Measurements from ENCODE around the gene USF1. TPM values are rescaled to one million over a fixed set of nuclear protein-coding genes. Genes with fewer than 3 reads are reported as not detected.

Gene USF1
- total RNA-seq (2022; extraction: Qiagen RNA extraction): 42.5 to 51.3 TPM (median 49.0 TPM) in 5 replicates

GRCh38 chr1:161045736-161046604, at the start of gene USF1:
USF1 (minus strand) TSS chr1:161045977; CDS start chr1:161043275, 2,702 bp downstream.

GRCh38 chr1:161089251-161089924, 43.6 kb upstream of the USF1 start, which contains the start of gene NECTIN4:
NECTIN4 (minus strand) TSS chr1:161089558; CDS start chr1:161089296, 262 bp downstream.

GRCh38 chr1:161069731-161070270, 24.0 kb upstream of the USF1 start, which contains the start of gene ARHGAP30:
ARHGAP30 (minus strand) TSS chr1:161069891; CDS start chr1:161069624, 267 bp downstream.

GRCh38 chr1:161038523-161039153, 7.1 kb downstream of the USF1 start, which contains the start of gene TSTD1:
TSTD1 (minus strand) TSS chr1:161038964; CDS start chr1:161038889, 75 bp downstream.

GRCh38 chr1:161020509-161021164, 25.1 kb downstream of the USF1 start, which contains the start of gene F11R:
F11R (minus strand) TSS chr1:161021152; CDS start chr1:161021073, 79 bp downstream.

Other genes starting within 250 kb of the USF1 start
- 0.12 to 0.23 TPM (median 0.15 TPM) in 5 replicates for gene LY9, start 249.8 kb downstream of the USF1 start, total RNA-seq (2022; extraction: Qiagen RNA extraction)
- not detected in 5 replicates for gene CD244, start 183.1 kb downstream of the USF1 start, total RNA-seq (2022; extraction: Qiagen RNA extraction)
- not detected in 5 replicates for gene ITLN1, start 160.8 kb downstream of the USF1 start, total RNA-seq (2022; extraction: Qiagen RNA extraction)
- gene ITLN2, start 91.2 kb downstream of the USF1 start, total RNA-seq (2022; extraction: Qiagen RNA extraction): 0.64 to 0.98 TPM (median 0.83 TPM) in 5 replicates
- 48.2 to 73.2 TPM (median 62.9 TPM) in 5 replicates for gene F11R, start 24.8 kb downstream of the USF1 start, total RNA-seq (2022; extraction: Qiagen RNA extraction)
- gene TSTD1, start 7.0 kb downstream of the USF1 start, total RNA-seq (2022; extraction: Qiagen RNA extraction): 0.15 to 0.48 TPM (median 0.26 TPM) in 3 of 5 replicates, not detected in the others
- gene ARHGAP30, start 23.9 kb upstream of the USF1 start, total RNA-seq (2022; extraction: Qiagen RNA extraction): 0.07 to 0.09 TPM (median 0.07 TPM) in 5 replicates
- 1.6 to 1.9 TPM (median 1.8 TPM) in 5 replicates for gene NECTIN4, start 43.6 kb upstream of the USF1 start, total RNA-seq (2022; extraction: Qiagen RNA extraction)
- gene KLHDC9, start 52.4 kb upstream of the USF1 start, total RNA-seq (2022; extraction: Qiagen RNA extraction): 1.8 to 2.1 TPM (median 1.8 TPM) in 5 replicates
- gene PFDN2, start 72.1 kb upstream of the USF1 start, total RNA-seq (2022; extraction: Qiagen RNA extraction): 98.5 to 110 TPM (median 106 TPM) in 5 replicates
- gene NIT1, start 72.1 kb upstream of the USF1 start, total RNA-seq (2022; extraction: Qiagen RNA extraction): 25.8 to 32.2 TPM (median 31.0 TPM) in 5 replicates
- 30.9 to 35.3 TPM (median 31.4 TPM) in 5 replicates for gene DEDD, start 86.7 kb upstream of the USF1 start, total RNA-seq (2022; extraction: Qiagen RNA extraction)
- 87.5 to 144 TPM (median 90.2 TPM) in 5 replicates for gene UFC1, start 108.0 kb upstream of the USF1 start, total RNA-seq (2022; extraction: Qiagen RNA extraction)
- 15.8 to 24.1 TPM (median 22.5 TPM) in 5 replicates for gene USP21, start 113.5 kb upstream of the USF1 start, total RNA-seq (2022; extraction: Qiagen RNA extraction)
- 12.2 to 15.7 TPM (median 15.2 TPM) in 5 replicates for gene PPOX, start 120.4 kb upstream of the USF1 start, total RNA-seq (2022; extraction: Qiagen RNA extraction)
- 20.3 to 25.7 TPM (median 24.3 TPM) in 5 replicates for gene B4GALT3, start 131.5 kb upstream of the USF1 start, total RNA-seq (2022; extraction: Qiagen RNA extraction)
- gene ADAMTS4, start 153.1 kb upstream of the USF1 start, total RNA-seq (2022; extraction: Qiagen RNA extraction): 0.01 to 0.02 TPM (median 0.01 TPM) in 4 of 5 replicates, not detected in the other
- 78.6 to 115 TPM (median 82.0 TPM) in 5 replicates for gene NDUFS2, start 156.4 kb upstream of the USF1 start, total RNA-seq (2022; extraction: Qiagen RNA extraction)
- 0.17 to 0.33 TPM in 2 of 5 replicates, not detected in the others for gene FCER1G, start 169.3 kb upstream of the USF1 start, total RNA-seq (2022; extraction: Qiagen RNA extraction)
- gene APOA2, start 177.7 kb upstream of the USF1 start, total RNA-seq (2022; extraction: Qiagen RNA extraction): 0.95 to 1.9 TPM in 2 of 5 replicates, not detected in the others
- 10.6 to 12.5 TPM (median 12.2 TPM) in 5 replicates for gene TOMM40L, start 180.1 kb upstream of the USF1 start, total RNA-seq (2022; extraction: Qiagen RNA extraction)
- gene NR1I3, start 192.2 kb upstream of the USF1 start, total RNA-seq (2022; extraction: Qiagen RNA extraction): 0.07 TPM in 1 of 5 replicates, not detected in the others
- 0.06 to 0.15 TPM (median 0.07 TPM) in 5 replicates for gene PCP4L1, start 212.8 kb upstream of the USF1 start, total RNA-seq (2022; extraction: Qiagen RNA extraction)

Data from A549 treated with AZD2906 at 1 μM for 4 hours (cell line).